ENCODE results near the gene NCBP2. TPM values are rescaled to one million over a fixed set of nuclear protein-coding genes. Genes with fewer than 3 reads are reported as not detected.

Gene NCBP2
- total RNA-seq, 1 experiment from 2014 or later: 120 TPM

DNA sequence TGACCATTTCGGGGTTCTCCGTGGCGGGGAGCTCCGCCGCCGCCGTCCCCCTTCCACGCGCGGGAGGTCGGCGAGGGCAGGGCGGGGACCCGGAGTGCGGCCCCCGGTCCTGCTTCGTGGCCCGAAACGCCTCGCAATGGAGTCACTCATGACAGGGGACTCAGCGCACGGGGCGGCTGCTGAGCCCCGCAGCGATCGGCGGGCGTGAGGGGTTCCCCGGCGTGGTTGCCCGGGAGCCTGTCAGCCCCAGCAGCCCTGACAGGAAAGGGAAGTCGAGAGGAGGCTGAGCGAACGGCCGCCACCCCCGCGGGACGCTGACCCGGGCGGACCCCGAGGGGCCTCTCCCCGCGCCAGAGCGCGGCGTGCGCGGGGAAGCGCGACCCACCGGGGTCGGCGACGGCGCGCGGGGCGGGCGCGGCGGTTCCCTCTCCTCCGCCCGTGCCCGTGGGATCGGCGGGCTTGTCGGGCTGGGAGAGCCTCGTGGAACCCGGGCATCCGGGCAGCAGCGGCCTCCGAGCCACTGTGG is 26.9 kb upstream of the NCBP2 start:
- H2BK5ac ChIP-seq (ENCODE audit: insufficient read length, low read length): no peak overlapping the region
- H3K9me3 Mint-ChIP-seq: peaks cover 11 to 17% of the 10 kb centered on the region in 2 experiments
- H3K4ac ChIP-seq (ENCODE audit: low read depth, low read length): no peak overlapping the region
- no peak overlapping the region for H3K56ac ChIP-seq (ENCODE audit: insufficient read length, low read depth, low read length)
- H3K79me1 ChIP-seq (ENCODE audit: insufficient read depth, low read depth, low read length, poor library complexity, severe bottlenecking): no peaks in the 10 kb centered on the region
- no peak overlapping the region for H4K8ac ChIP-seq (replicated peaks; ENCODE audit: insufficient read length, low read depth, low read length)
- H3K9me3 ChIP-seq (ENCODE audit: control insufficient read depth, low read depth, low read length): peaks cover 3% of the 10 kb centered on the region
- no peak overlapping the region for H2BK12ac ChIP-seq (ENCODE audit: insufficient read length, low read depth, low read length)
- DNase-seq: no peak
- H3K18ac ChIP-seq (ENCODE audit: insufficient read length, low read depth, low read length): no peak overlapping the region
- H3K23ac ChIP-seq (ENCODE audit: insufficient read length, low read depth, low read length): no peak overlapping the region
- no peak overlapping the region for H2BK120ac ChIP-seq (ENCODE audit: low read depth, low read length, poor library complexity, severe bottlenecking)
- no peaks in the 10 kb centered on the region for H3K79me2 ChIP-seq (ENCODE audit: insufficient read depth, low read length)
- H3K27ac ChIP-seq (ENCODE audit: insufficient read length, low read depth, low read length): no peak overlapping the region
- H3K23me2 ChIP-seq (ENCODE audit: insufficient read length, low read depth, low read length, poor library complexity, severe bottlenecking): no peaks in the 10 kb centered on the region
- H3K4me1 ChIP-seq (ENCODE audit: insufficient read depth, low read length): no peaks in the 10 kb centered on the region
- no peak overlapping the region for H2AK5ac ChIP-seq (ENCODE audit: insufficient read length, low read length)
- no peak overlapping the region for H2BK15ac ChIP-seq (ENCODE audit: low read depth, low read length)
- H3K27ac Mint-ChIP-seq: no peak overlapping the region
- H3K36me3 Mint-ChIP-seq (ENCODE audit: insufficient read depth in 1 of 3, low read depth in 3 of 3): peaks cover 0 to 8% (median 4%) of the 10 kb centered on the region in 3 experiments; a peak in 2 of 7 replicates
- H3K4me1 Mint-ChIP-seq: peaks cover 3 to 13% of the 10 kb centered on the region in 2 experiments; a peak in 3 of 4 replicates
- peak overlapping the region; percentile 52 to 73; a peak in 4 of 5 replicates for H3K4me3 Mint-ChIP-seq
- H2AFZ ChIP-seq (ENCODE audit: low read length): no peak overlapping the region
- no peak overlapping the region for H3K9ac ChIP-seq (ENCODE audit: extremely low read depth, insufficient read length, low read length)
- H4K20me1 ChIP-seq (ENCODE audit: control insufficient read depth, insufficient read depth, insufficient read length): no peaks in the 10 kb centered on the region
- WGBS (ENCODE audit: extremely low coverage, insufficient read length, low lambda C conversion rate): no CpG with 5 or more reads among the region's 72 CpGs
- TF ChIP-seq, protein P1, sequence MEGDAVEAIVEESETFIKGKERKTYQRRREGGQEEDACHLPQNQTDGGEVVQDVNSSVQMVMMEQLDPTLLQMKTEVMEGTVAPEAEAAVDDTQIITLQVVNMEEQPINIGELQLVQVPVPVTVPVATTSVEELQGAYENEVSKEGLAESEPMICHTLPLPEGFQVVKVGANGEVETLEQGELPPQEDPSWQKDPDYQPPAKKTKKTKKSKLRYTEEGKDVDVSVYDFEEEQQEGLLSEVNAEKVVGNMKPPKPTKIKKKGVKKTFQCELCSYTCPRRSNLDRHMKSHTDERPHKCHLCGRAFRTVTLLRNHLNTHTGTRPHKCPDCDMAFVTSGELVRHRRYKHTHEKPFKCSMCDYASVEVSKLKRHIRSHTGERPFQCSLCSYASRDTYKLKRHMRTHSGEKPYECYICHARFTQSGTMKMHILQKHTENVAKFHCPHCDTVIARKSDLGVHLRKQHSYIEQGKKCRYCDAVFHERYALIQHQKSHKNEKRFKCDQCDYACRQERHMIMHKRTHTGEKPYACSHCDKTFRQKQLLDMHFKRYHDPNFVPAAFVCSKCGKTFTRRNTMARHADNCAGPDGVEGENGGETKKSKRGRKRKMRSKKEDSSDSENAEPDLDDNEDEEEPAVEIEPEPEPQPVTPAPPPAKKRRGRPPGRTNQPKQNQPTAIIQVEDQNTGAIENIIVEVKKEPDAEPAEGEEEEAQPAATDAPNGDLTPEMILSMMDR (conservative IDR thresholded peaks at IDR 0.05): no peak
- no peak overlapping the region for H3T11ph ChIP-seq (ENCODE audit: low read length)
- no peak overlapping the region for H2BK20ac ChIP-seq (ENCODE audit: low read depth, low read length, poor library complexity, severe bottlenecking)
- no peak overlapping the region for H3K14ac ChIP-seq (ENCODE audit: insufficient read depth, low read length)
- peaks cover 74% of the 10 kb centered on the region for H3K27me3 Mint-ChIP-seq (ENCODE audit: low read depth)
- peak overlapping the region; percentile 3 for H3K4me2 ChIP-seq (ENCODE audit: insufficient read depth, insufficient read length, low read length)
- peaks cover 41% of the 10 kb centered on the region for H3K27me3 ChIP-seq (ENCODE audit: insufficient read depth, low read length)
- H4K5ac ChIP-seq (ENCODE audit: insufficient read length, low read depth, low read length): no peak overlapping the region
- H4K91ac ChIP-seq (ENCODE audit: insufficient read length, low read depth, low read length): no peak overlapping the region
